Upper lobe of left lung (tissue), 4 donors: ENCODE measurements around the gene DNAJC17.

ENCODE experiments used
- POLR2A ChIP-seq, 4 donors: fragments of 450-650 bp; IDR thresholded peaks; one replicate each; pipeline ENCODE4 v1.5.1; 2016 to 2017; ENCODE audit warnings: antibody characterized with exemption in 4 of 4, mild to moderate bottlenecking in 2 of 4
- TF ChIP-seq, protein P1 (sequence below), 6 experiments: fragments of 450-650 bp in 4 of 6; fragments of 200-600 bp in 2 of 6; sonication (generic) in 2 of 6; IDR thresholded peaks; one replicate each; pipeline ENCODE4 v1.5.1; 2016 to 2019; ENCODE audit warnings: antibody characterized with exemption in 6 of 6

DNA sequence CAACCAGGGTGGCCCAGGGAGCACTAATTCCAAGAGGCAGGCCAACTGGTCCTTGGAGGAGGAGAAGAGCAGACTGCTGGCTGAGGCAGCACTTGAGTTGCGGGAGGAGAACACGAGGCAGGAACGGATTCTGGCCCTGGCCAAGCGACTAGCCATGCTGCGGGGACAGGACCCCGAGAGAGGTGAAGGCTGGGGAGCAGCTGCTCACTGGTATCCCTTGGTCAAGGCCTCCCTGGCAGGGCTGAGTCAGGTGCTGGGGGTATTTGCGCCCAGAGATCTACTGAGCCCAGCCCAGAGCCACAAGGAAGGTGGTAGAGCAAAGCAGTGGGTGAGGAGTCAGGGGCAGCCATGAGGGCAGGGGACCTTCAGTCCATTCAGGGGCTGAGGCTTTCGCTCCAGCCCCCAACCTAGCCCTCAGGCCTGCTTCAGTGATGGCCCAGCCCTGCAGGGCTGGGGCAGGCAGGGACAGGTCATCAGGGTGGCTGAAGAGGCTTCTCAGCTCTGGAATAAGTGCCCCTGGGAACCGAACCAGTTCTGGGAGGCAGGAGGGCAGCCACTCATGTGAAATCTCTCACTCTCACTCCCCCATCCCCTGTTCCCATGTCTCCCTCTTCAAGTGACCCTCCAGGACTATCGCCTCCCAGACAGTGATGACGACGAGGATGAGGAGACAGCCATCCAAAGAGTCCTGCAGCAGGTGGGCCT, 5.6 kb upstream of the DNAJC17 start:
- TF ChIP-seq, protein P1, sequence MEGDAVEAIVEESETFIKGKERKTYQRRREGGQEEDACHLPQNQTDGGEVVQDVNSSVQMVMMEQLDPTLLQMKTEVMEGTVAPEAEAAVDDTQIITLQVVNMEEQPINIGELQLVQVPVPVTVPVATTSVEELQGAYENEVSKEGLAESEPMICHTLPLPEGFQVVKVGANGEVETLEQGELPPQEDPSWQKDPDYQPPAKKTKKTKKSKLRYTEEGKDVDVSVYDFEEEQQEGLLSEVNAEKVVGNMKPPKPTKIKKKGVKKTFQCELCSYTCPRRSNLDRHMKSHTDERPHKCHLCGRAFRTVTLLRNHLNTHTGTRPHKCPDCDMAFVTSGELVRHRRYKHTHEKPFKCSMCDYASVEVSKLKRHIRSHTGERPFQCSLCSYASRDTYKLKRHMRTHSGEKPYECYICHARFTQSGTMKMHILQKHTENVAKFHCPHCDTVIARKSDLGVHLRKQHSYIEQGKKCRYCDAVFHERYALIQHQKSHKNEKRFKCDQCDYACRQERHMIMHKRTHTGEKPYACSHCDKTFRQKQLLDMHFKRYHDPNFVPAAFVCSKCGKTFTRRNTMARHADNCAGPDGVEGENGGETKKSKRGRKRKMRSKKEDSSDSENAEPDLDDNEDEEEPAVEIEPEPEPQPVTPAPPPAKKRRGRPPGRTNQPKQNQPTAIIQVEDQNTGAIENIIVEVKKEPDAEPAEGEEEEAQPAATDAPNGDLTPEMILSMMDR (IDR thresholded peaks at IDR 0.05) = no peak
- no peak for TF ChIP-seq POLR2A (IDR thresholded peaks at IDR 0.05)
